ENCODE measurements around the gene CCDC88C.
"Not testable (repeated sequence)": the region's sequence is repeated elsewhere in the genome, so short reads cannot be mapped to it uniquely, and the experiment has no call there.

Gene CCDC88C

DNA sequence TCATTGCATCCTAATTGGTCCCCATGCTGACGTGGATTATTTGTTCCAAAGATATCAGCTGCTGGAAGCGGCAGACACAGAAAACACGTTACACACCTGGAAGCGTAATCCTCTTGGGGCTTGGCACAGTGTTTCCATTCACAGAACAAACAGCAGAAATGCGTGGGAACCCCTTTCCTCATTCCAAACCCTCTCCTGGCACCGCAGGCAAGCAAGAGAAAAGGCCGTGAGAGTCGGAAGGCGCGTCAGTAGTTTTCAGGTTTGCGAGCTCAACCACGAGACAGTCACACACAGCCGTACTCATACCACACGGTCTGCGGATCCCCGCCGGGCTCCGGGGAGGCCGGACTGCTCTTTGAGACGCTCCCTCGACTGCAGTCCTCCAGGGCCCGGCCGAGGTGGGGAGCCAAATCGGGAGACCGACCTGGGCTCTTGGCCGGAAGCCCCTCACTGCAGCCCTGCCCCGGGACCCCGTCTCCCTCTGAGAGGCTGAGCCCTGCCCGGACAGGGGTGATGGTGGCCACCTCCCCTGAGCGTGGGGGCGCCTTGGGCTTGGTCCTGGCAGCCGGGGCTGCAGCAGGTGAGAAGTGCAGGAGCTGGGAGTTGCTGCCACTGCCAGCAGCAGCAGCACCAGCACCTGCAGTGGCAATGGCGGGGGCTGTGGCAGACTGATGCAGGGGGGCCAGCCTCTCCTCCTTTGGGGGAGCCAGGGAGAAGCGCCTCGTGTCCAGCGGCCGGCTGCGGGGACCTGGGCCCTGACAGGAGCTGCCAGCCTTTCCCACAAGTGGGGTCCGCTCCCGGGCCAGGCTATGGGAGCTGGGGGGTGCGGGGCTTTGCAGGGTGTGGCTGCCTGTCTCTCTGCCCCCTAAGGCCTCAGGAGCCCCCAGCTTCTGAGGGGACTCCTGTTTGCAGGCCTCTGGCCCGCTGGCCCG is 145.0 kb downstream of the CCDC88C start:
- DNase-seq (ENCODE audit: extremely low read depth, low read depth) = no peak
- TF ChIP-seq, protein P1, sequence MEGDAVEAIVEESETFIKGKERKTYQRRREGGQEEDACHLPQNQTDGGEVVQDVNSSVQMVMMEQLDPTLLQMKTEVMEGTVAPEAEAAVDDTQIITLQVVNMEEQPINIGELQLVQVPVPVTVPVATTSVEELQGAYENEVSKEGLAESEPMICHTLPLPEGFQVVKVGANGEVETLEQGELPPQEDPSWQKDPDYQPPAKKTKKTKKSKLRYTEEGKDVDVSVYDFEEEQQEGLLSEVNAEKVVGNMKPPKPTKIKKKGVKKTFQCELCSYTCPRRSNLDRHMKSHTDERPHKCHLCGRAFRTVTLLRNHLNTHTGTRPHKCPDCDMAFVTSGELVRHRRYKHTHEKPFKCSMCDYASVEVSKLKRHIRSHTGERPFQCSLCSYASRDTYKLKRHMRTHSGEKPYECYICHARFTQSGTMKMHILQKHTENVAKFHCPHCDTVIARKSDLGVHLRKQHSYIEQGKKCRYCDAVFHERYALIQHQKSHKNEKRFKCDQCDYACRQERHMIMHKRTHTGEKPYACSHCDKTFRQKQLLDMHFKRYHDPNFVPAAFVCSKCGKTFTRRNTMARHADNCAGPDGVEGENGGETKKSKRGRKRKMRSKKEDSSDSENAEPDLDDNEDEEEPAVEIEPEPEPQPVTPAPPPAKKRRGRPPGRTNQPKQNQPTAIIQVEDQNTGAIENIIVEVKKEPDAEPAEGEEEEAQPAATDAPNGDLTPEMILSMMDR (IDR thresholded peaks at IDR 0.05; ENCODE audit: low read depth, low read length, missing control alignments) = no peak
- no peak overlapping the region for H3K4me3 ChIP-seq (replicated peaks; ENCODE audit: low read depth, low read length)

DNA sequence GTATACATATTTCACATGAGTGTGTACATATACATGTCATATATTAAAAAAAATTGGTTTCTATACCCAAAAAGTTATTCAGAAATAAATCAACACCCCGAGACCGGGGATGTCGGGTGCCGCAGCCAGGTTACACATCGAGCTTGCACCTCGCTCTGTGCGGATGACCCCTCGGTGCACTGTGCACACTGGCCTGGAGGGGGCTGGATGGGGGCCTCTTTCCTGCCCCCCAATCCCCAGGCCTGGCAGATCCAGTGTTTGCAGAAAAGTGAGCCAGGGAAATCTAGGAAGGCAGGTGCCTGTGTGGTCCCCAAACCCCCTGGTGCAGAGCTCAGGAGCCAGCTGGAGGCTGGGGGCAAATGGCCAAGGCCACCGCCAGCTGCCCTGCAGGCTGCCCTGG is 146.0 kb downstream of the CCDC88C start:
- TF ChIP-seq, protein P1 (IDR thresholded peaks at IDR 0.05; ENCODE audit: low read depth, low read length, missing control alignments) = no peak
- no peak overlapping the region for H3K4me3 ChIP-seq (replicated peaks; ENCODE audit: low read depth, low read length)
- no peak for DNase-seq (ENCODE audit: extremely low read depth, low read depth)

DNA sequence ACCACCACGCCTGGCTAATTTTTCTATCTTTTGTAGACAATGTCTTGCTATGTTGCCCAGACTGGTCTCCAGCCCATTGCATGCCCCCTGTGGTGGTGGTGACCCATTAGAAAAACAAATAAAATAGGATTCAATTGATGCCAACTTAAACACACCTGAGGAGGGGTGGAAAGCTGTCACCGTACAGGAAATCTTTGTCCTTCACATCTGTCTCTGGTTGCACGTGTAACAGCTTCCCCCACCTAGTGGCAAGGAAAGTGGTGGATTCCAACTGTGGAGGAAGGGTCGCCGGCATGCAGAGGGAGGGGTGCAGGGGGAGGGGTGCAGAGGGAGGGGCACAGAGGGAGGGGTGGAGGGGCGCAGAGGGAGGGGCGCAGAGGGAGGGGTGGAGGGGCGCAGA is 147.0 kb downstream of the CCDC88C start:
- H3K4me3 ChIP-seq (replicated peaks; ENCODE audit: low read depth, low read length) = no peak overlapping the region
- no peak for DNase-seq (ENCODE audit: extremely low read depth, low read depth)
- TF ChIP-seq, protein P1 (IDR thresholded peaks at IDR 0.05; ENCODE audit: low read depth, low read length, missing control alignments) = no peak

DNA sequence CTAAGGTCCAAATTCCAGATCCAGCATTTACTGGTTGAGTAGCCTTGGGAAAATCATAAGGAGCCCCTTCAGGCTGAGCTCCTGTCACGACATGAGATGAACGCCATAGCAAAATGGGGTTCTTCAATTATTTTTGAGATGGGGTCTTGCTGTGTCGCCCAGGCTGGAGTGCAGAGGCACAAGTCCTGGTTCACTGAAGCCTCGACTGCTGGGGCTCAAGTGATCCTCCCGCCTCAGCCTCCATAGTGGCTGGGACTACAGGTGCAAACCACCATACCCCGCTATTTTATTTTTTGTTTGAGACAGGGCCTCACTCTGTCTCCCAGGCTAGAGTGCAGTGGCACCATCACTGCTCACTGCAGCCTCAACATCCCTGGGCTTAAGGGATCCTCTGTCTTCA is 147.4 kb downstream of the CCDC88C start:
- DNase-seq (ENCODE audit: extremely low read depth, low read depth) = no peak
- TF ChIP-seq, protein P1 (IDR thresholded peaks at IDR 0.05; ENCODE audit: low read depth, low read length, missing control alignments) = no peak
- H3K4me3 ChIP-seq (replicated peaks; ENCODE audit: low read depth, low read length) = no peak overlapping the region

DNA sequence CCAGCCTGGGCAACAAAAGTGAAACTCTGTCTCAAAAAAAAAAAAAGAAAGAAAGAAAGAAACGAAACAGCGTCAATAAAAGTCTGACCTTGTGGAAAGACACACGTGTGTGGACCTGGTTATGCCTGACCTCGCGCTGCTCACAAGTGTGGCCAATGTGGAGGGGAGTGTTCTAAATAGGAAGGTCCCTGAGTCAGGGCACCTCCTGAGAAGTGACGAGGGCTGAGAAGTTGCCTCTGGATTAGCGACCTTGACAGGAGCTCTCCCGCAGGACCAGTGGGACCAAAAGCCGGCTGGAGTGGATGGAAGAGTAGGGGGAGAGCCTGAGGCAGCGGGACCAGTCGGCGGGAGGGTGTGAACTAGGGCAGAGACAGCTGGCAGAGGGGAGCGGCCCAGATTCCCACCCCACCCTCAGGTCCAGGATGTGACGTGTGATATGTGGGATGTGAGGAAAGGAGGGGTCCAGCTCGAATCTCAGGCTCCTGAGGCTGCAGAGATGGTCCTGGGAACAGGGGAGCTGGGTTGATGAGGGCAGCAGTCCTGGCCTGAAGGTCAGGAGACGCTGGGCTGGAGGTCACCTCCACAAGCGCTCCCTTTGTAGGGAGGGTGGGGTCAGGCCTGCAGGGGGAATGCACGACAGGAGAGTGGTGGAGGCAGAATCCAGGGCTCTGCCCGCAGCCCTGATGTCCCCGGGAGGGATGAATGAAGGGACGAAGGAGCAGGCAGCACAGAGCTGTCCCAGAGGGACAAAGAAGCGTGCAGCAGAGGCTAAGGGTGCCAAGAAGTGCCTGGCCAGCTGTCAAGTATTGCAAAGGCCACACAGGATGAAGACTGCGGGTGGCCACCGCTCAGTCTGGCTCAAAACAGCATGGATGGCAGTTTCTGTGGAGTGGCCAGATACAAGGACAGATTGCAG is 148.3 kb downstream of the CCDC88C start:
- DNase-seq (ENCODE audit: extremely low read depth, low read depth) = no peak
- no peak overlapping the region for H3K4me3 ChIP-seq (replicated peaks; ENCODE audit: low read depth, low read length)

DNA sequence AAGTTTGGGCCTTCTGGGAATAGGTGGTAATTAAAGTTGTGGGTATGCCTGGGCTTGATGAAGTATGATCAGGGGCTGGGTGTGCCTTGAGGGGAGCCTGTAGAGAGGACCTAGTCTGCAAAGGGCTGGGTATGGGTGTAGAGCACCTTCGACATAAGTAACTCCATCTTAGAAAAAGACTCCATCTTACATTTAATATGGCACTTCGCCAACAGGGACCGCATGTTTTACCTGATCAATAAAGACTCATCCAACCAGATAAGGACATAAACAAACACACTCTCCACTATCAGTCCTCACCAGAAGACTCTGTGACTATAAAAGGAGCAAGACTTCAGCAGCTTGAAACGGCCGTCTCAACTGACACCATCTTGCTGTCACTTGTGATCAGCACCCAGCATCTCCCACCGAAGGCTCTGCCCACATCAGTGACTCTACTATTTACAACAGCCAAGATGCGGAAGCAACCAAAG is 149.6 kb downstream of the CCDC88C start:
- TF ChIP-seq, protein P1 (IDR thresholded peaks at IDR 0.05; ENCODE audit: low read depth, low read length, missing control alignments) = no peak
- DNase-seq (ENCODE audit: extremely low read depth, low read depth) = no peak
- no peak overlapping the region for H3K4me3 ChIP-seq (replicated peaks; ENCODE audit: low read depth, low read length)

More for the DNA sequence above, 148.3 kb downstream of the CCDC88C start:
- TF ChIP-seq, protein P1 (IDR thresholded peaks at IDR 0.05; ENCODE audit: low read depth, low read length, missing control alignments) = no peak

DNA sequence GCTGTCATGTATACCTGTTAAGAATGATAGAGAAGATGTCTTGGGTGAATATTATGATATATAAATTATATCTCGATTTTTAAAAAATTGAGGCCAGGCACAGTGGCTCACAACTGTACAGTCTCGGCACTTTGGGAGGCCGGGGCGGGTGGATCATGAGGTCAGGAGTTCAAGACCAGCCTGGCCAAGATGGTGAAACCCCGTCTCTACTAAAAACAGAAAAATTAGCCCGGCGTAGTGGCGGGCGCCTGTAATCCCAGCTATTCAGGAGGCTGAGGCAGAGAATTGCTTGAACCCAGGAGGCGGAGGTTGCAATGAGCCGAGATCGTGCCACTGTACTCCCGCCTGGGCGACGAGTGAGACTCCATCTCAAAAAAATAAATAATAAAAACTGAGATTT is 151.3 kb downstream of the CCDC88C start:
- H3K4me3 ChIP-seq (replicated peaks; ENCODE audit: low read depth, low read length); DNase-seq (ENCODE audit: extremely low read depth, low read depth): not testable (repeated sequence)
